Measurements from ENCODE around the gene MTA1.

GRCh38 chr14:105450864-105451720 lies 31.5 kb downstream of the MTA1 start:
- TF ChIP-seq CTCF (IDR thresholded peaks at IDR 0.05; ENCODE audit: low read length) (no peak), EZH2 (optimal IDR thresholded peaks at IDR 0.05; ENCODE audit: low read depth, low read length) (no peak), EZH2phosphoT487 (IDR thresholded peaks at IDR 0.05; ENCODE audit: low read length) (no peak)

Data from MM.1S (cell line).